NAMALWA (cell line): ENCODE results near the gene MCTP2.

Source experiments
- DNase-seq: peaks from one replicate; pipeline ENCODE4 v3.0.0-alpha.2; 2015; ENCODE audit warnings: low spot score

MCTP2 gene

GRCh38 chr15:94230883-94231722 is at the start of gene MCTP2:
Gene MCTP2 (plus strand): TSS chr15:94231561. CDS start chr15:94298266, 66,705 bp downstream.
- peak; percentile 96 for DNase-seq

GRCh38 chr15:94182883-94183282 is 48.5 kb upstream of the MCTP2 start:
- no peak for DNase-seq

- no peak for DNase-seq
Observed at GRCh38 chr15:94185547-94186236, 45.7 kb upstream of the MCTP2 start.

GRCh38 chr15:94186770-94187331 is 44.5 kb upstream of the MCTP2 start:
- DNase-seq = no peak

GRCh38 chr15:94193906-94194305 is 37.5 kb upstream of the MCTP2 start:
- no peak for DNase-seq

- no peak for DNase-seq
Observed at GRCh38 chr15:94196531-94196930, 34.8 kb upstream of the MCTP2 start.

- DNase-seq = no peak
Observed at GRCh38 chr15:94198633-94199032, 32.7 kb upstream of the MCTP2 start.

GRCh38 chr15:94199725-94200124 is 31.6 kb upstream of the MCTP2 start:
- no peak for DNase-seq

- no peak for DNase-seq
Observed at GRCh38 chr15:94203306-94203705, 28.1 kb upstream of the MCTP2 start.

GRCh38 chr15:94205366-94205765 is 26.0 kb upstream of the MCTP2 start:
- no peak for DNase-seq

GRCh38 chr15:94206463-94207167 is 24.7 kb upstream of the MCTP2 start:
- no peak for DNase-seq

GRCh38 chr15:94212291-94212690 is 19.1 kb upstream of the MCTP2 start:
- no peak for DNase-seq

- DNase-seq = no peak
Observed at GRCh38 chr15:94225616-94226015, 5.7 kb upstream of the MCTP2 start.

GRCh38 chr15:94228611-94229010 is 2.8 kb upstream of the MCTP2 start:
- DNase-seq = no peak

- DNase-seq = peak; percentile 65
Observed at GRCh38 chr15:94229591-94230369, 1.6 kb upstream of the MCTP2 start.

GRCh38 chr15:94230431-94230882 is 904 bp upstream of the MCTP2 start:
- DNase-seq = no peak

- DNase-seq = peak; percentile 88
Observed at GRCh38 chr15:94231723-94232468, 535 bp downstream of the MCTP2 start.

GRCh38 chr15:94233441-94233840 is 2.1 kb downstream of the MCTP2 start:
- peak; percentile 25 for DNase-seq

- DNase-seq = peak; percentile 31
Observed at GRCh38 chr15:94234300-94234699, 2.9 kb downstream of the MCTP2 start.

GRCh38 chr15:94235041-94235440 is 3.7 kb downstream of the MCTP2 start:
- no peak for DNase-seq

GRCh38 chr15:94235646-94236045 is 4.3 kb downstream of the MCTP2 start:
- no peak for DNase-seq
